ENCODE measurements around the gene ACTN2. TPM values are rescaled to one million over a fixed set of nuclear protein-coding genes. Genes with fewer than 3 reads are reported as not detected.
A peak's percentile ranks its signal among the peaks of the same experiment; 100 is the strongest.
"Not testable (repeated sequence)": the region's sequence is repeated elsewhere in the genome, so short reads cannot be mapped to it uniquely, and the experiment has no call there.

The ACTN2 gene
- total and polyA plus RNA-seq, 2 experiments from 2014 or later: 303 to 814 TPM

GRCh38 chr1:236654511-236654910 lies 31.8 kb upstream of the ACTN2 start:
- H3K4me3 ChIP-seq: no peak overlapping the region
- TF ChIP-seq CTCF (IDR thresholded peaks at IDR 0.05; ENCODE audit: low read depth, low read length): no peak
- H3K27ac ChIP-seq: no peak overlapping the region
- H3K27me3 ChIP-seq: no peaks in the 10 kb centered on the region
- H3K4me1 ChIP-seq (ENCODE audit: low read depth): peaks cover under 1% of the 10 kb centered on the region
- H3K9me3 ChIP-seq (ENCODE audit: low read depth): no peaks in the 10 kb centered on the region
- no peaks in the 10 kb centered on the region for H3K36me3 ChIP-seq
- no peak for DNase-seq (ENCODE audit: low read depth in 1 of 2, low spot score in 1 of 2)

DNA sequence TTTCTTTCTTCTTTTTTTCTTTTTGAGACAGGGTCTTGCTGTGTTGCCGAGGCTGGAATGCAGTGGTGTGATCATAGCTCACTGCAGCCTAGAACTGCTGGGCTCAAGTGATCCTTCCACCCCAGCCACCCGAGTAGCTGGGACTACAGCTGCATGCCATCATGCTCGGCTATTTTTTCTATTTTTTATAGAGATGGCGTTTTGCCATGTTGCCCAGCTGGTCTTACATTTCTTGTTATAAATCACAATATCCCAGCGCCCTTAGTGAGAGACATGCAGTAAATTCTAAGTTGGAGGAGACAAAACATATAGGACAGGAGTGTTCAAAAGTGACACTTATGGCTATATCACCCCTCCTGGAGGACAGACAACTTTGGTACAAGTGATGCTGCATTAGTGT lies 31.3 kb upstream of the ACTN2 start:
- Histone ChIP-seq H3K9me3 (ENCODE audit: low read depth) (no peaks in the 10 kb centered on the region), H3K4me3 (no peak overlapping the region), H3K27me3 (no peaks in the 10 kb centered on the region), H3K27ac (no peak overlapping the region), H3K36me3 (no peaks in the 10 kb centered on the region), H3K4me1 (ENCODE audit: low read depth) (peaks cover 5% of the 10 kb centered on the region)
- DNase-seq (ENCODE audit: low read depth in 1 of 2, low spot score in 1 of 2): peak in 1 of 2 donors; percentile 35
- no peak for TF ChIP-seq CTCF (IDR thresholded peaks at IDR 0.05; ENCODE audit: low read depth, low read length)

DNA sequence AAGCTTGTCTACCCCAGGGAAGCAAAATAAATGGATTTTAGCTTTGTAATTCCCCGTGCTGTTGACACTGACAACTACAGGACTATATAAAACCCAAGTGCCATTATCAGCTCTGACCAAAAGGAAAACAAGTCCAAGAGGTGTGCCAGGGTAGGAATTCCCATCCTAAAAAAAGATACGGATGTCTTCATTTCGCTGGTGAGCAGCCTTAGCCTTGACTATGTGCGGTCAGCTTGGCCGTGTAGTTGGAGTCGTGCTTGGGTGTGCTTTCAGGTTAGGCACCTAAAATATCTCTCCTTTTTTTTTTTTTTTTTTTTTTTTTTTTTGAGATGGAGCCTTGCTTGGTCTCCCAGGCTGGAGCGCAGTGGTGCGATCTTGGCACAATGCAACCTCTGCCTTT lies 28.9 kb upstream of the ACTN2 start:
- H3K36me3 ChIP-seq: no peaks in the 10 kb centered on the region
- no peak for TF ChIP-seq CTCF (IDR thresholded peaks at IDR 0.05; ENCODE audit: low read depth, low read length)
- DNase-seq (ENCODE audit: low read depth in 1 of 2, low spot score in 1 of 2): no peak
- H3K27ac ChIP-seq: no peak overlapping the region
- H3K4me3 ChIP-seq: no peak overlapping the region
- H3K27me3 ChIP-seq: no peaks in the 10 kb centered on the region
- H3K9me3 ChIP-seq (ENCODE audit: low read depth): no peaks in the 10 kb centered on the region
- H3K4me1 ChIP-seq (ENCODE audit: low read depth): peaks cover 13% of the 10 kb centered on the region

DNA sequence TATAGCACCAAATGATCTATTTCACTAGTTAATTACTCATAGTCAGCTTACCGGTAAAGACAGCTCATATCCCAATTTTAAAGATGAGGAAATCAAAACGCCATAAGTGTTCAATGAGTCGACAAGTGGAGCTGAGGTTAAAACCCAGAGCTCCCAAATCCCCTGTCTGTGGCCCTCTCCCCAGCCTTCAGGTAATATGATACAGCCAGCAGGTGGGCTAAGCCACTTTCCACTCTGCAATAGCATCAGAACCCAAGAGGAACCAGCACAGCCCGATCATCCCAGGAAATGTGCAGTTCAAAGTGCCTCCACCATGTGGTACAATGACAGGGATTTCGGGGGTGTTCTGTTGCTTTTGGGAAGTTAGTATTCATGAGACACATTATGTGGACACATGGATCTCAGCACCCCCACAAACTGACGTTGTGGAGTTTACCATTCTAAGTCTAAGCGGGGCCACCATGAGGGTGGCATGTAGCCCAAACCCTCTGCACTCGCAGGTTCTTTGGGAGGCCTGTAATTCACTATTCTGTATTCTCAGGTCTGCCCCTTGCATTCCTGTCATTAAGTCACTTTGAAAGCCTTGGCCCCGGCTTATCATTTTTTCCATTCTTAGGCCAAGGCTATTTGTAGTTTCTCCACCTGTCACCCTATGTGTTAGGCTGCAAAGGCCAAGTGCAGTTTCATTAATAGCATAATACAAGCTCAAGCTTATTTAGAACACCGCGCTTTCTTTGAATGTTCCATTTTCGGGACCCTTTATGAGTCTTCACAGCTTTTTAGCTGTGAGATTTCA lies 26.3 kb upstream of the ACTN2 start:
- TF ChIP-seq CTCF (IDR thresholded peaks at IDR 0.05; ENCODE audit: low read depth, low read length): no peak
- no peaks in the 10 kb centered on the region for H3K27me3 ChIP-seq
- H3K9me3 ChIP-seq (ENCODE audit: low read depth): no peaks in the 10 kb centered on the region
- peak overlapping the region; percentile 82 for H3K27ac ChIP-seq
- H3K36me3 ChIP-seq: no peaks in the 10 kb centered on the region
- no peak overlapping the region for H3K4me3 ChIP-seq
- DNase-seq (ENCODE audit: low read depth in 1 of 2, low spot score in 1 of 2): peak in 1 of 2 donors; percentile 82
- peaks cover 13% of the 10 kb centered on the region for H3K4me1 ChIP-seq (ENCODE audit: low read depth)

- H3K9me3 ChIP-seq (ENCODE audit: low read depth): no peaks in the 10 kb centered on the region
- H3K4me3 ChIP-seq: no peak overlapping the region
- no peaks in the 10 kb centered on the region for H3K27me3 ChIP-seq
- no peak for TF ChIP-seq CTCF (IDR thresholded peaks at IDR 0.05; ENCODE audit: low read depth, low read length)
- no peak overlapping the region for H3K27ac ChIP-seq
- H3K36me3 ChIP-seq: no peaks in the 10 kb centered on the region
- H3K4me1 ChIP-seq (ENCODE audit: low read depth): peaks cover 13% of the 10 kb centered on the region
- no peak for DNase-seq (ENCODE audit: low read depth in 1 of 2, low spot score in 1 of 2)
Observed at GRCh38 chr1:236663934-236664333, 22.4 kb upstream of the ACTN2 start.

GRCh38 chr1:236668909-236669308 lies 17.4 kb upstream of the ACTN2 start:
- not testable (repeated sequence) for H3K27ac ChIP-seq; H3K27me3 ChIP-seq; H3K4me3 ChIP-seq; H3K36me3 ChIP-seq; H3K4me1 ChIP-seq (ENCODE audit: low read depth); DNase-seq (ENCODE audit: low read depth in 1 of 2, low spot score in 1 of 2); H3K9me3 ChIP-seq (ENCODE audit: low read depth)
